ENCODE results near the gene ANKZF1.

The ANKZF1 gene

DNA sequence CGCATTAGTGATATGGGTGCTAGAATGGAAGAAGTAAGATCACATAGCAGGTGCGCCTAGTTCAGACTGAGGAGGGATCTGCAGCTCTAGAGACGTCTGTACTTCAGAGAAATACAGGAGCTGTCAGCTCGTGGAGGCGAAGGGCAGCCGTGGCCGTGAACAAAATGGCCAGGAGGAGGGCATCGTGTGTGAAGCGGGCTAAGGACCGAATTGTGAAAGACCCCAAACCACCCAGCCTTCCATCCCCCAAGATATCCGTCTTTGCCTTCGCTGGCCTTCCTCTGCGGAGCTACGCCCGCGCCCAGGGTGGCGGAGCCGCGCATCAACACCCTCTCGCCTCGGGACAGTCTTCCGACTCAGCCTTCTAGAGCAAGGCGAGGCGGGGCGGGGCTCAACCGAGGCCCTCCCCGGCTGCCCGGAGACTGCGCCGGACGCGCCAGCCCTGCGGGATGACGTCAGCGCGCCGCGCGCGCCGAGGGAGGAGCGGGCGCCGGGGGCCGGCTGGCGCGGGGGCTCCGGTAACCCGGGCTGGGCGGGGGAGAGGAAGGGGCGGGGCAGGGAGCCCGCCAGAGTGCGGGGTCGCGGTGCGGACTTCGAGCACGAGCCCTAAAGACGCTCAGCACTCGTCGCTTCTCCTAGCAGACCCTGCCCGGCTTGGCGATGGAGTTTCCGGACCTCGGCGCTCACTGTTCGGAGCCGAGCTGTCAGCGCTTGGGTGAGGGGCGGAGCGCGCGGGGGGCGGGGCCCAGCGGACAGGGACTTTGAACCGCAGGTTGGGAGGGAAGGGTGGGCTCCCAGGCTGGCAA is 23.1 kb upstream of the ANKZF1 start, which contains the start of gene ZFAND2B:
Gene ZFAND2B, plus strand, starts transcription at position 455 of the 806 bp plus-strand sequence. Its CDS starts 206 bp downstream, at position 661.
- TF ChIP-seq GATA2 (IDR thresholded peaks at IDR 0.05; ENCODE audit: low read depth, low read length) = no peak
- TF ChIP-seq GATA3 (IDR thresholded peaks at IDR 0.05; ENCODE audit: low read depth, low read length) = no peak

- TF ChIP-seq GATA2 (IDR thresholded peaks at IDR 0.05; ENCODE audit: low read depth, low read length) (no peak), GATA3 (IDR thresholded peaks at IDR 0.05; ENCODE audit: low read depth, low read length) (no peak)
These were observed 22.3 kb upstream of the ANKZF1 start for GRCh38 chr2:219207134-219207883.

- TF ChIP-seq GATA3 (IDR thresholded peaks at IDR 0.05; ENCODE audit: low read depth, low read length) (no peak), GATA2 (IDR thresholded peaks at IDR 0.05; ENCODE audit: low read depth, low read length) (no peak)
These were observed 21.5 kb upstream of the ANKZF1 start for GRCh38 chr2:219207884-219208740.

- TF ChIP-seq GATA2 (IDR thresholded peaks at IDR 0.05; ENCODE audit: low read depth, low read length) = no peak
- no peak for TF ChIP-seq GATA3 (IDR thresholded peaks at IDR 0.05; ENCODE audit: low read depth, low read length)
These were observed 20.1 kb upstream of the ANKZF1 start for GRCh38 chr2:219209236-219210195.

- no peak for TF ChIP-seq GATA3 (IDR thresholded peaks at IDR 0.05; ENCODE audit: low read depth, low read length)
- TF ChIP-seq GATA2 (IDR thresholded peaks at IDR 0.05; ENCODE audit: low read depth, low read length) = no peak
These were observed 19.3 kb upstream of the ANKZF1 start for GRCh38 chr2:219210196-219210885.

DNA sequence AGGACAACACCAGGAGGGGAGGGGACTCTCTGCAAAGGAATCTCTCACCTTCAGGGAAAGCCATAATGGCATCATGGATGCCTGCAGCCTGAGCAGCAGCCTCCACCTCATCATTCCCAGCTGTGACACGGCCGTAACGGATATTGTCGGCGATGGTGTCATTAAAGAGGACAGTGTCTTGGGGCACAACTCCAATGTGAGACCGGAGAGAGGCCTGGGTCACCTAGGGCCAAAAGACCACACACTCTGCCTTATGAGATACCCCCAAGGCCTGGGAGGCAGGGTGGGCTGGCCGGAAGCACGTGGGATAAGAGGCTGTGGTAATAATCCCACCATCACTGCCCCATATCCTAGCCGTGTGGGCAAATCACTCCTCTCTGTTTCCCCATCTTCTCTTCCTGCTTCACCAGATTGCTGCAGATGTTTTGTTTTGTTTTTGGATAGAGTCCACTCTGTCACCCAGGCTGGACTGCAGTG is 18.7 kb upstream of the ANKZF1 start:
- no peak for TF ChIP-seq GATA2 (IDR thresholded peaks at IDR 0.05; ENCODE audit: low read depth, low read length)
- TF ChIP-seq GATA3 (IDR thresholded peaks at IDR 0.05; ENCODE audit: low read depth, low read length) = no peak

DNA sequence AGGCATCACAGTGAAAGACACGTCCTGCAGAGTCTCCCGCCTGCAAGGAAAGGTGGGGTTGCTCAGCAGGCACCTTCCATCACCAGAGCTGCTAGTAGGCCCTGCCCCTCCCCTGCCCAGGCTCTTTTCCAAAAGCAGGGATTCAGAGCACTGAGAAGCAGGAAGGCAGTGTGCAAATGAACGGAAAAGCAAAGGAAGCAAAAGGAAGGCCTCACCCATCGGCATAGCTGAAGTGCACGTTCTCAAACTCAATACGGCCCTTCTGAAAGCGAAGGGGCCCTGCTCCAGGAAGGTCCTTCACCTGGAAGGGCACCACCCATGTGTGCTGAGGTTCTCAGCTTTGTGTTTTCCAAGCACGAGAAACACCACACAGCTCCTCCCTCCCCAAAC is 16.6 kb upstream of the ANKZF1 start:
- no peak for TF ChIP-seq GATA2 (IDR thresholded peaks at IDR 0.05; ENCODE audit: low read depth, low read length)
- no peak for TF ChIP-seq GATA3 (IDR thresholded peaks at IDR 0.05; ENCODE audit: low read depth, low read length)

DNA sequence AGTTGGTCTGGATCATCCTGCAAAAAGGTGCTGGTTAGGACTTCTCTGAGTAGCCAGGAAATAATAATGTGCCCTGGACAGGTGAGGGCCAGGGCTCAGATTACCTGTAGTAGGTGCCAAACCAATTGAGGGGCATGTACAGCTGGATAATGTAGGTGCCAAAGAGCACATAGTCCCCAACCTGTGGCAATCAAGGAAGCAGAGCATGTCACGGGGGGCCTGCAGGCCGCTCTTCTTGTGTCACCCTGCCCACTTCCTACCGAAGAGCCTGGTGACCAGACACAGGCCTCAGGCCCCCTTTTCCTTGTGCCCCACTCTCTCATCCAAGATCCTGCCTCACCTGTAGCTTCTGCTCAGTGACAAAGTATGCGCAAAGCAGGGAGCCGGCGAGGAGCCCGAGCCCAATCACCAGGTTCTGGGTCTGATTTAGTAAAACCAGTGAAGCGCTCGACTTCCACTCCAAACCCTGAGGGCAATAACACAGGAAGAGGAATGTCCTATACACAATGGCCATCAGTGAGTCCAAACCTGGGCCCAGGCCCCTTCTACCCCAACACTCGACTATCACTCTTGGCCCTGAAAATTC is 16.0 kb upstream of the ANKZF1 start:
- no peak for TF ChIP-seq GATA2 (IDR thresholded peaks at IDR 0.05; ENCODE audit: low read depth, low read length)
- no peak for TF ChIP-seq GATA3 (IDR thresholded peaks at IDR 0.05; ENCODE audit: low read depth, low read length)

- TF ChIP-seq GATA3 (IDR thresholded peaks at IDR 0.05; ENCODE audit: low read depth, low read length) (no peak), GATA2 (IDR thresholded peaks at IDR 0.05; ENCODE audit: low read depth, low read length) (no peak)
These were observed 15.5 kb upstream of the ANKZF1 start for GRCh38 chr2:219214141-219214540.

DNA sequence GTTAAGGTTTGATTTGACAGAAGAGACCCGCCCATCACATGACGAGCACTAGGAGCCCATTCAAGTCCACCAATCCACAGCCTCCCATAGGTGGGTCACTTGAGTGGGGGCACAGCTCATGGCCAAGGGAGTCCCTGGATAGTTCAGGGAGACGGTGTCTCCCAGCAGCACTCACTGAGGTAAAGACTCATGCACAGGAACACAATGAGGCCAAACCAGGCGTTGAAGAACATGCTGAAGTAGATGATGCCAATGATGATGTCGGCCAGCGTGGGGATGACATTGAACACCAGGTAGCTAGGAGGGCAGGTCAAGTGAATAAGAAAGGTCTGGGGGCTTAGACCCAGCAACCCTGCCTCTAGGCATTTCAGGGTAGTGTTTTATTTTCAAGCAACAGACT is 14.8 kb upstream of the ANKZF1 start:
- no peak for TF ChIP-seq GATA2 (IDR thresholded peaks at IDR 0.05; ENCODE audit: low read depth, low read length)
- TF ChIP-seq GATA3 (IDR thresholded peaks at IDR 0.05; ENCODE audit: low read depth, low read length) = no peak

- TF ChIP-seq GATA3 (IDR thresholded peaks at IDR 0.05; ENCODE audit: low read depth, low read length) = no peak
- TF ChIP-seq GATA2 (IDR thresholded peaks at IDR 0.05; ENCODE audit: low read depth, low read length) = no peak
These were observed 13.6 kb upstream of the ANKZF1 start for GRCh38 chr2:219215871-219216534.

All from SH-SY5Y (cell line).